Activated CD4-positive, alpha-beta T cell treated with anti-CD3 and anti-CD28 coated beads for 36 hours (primary cell): ENCODE results near the gene TTC39B. TPM values are rescaled to one million over a fixed set of nuclear protein-coding genes. Genes with fewer than 3 reads are reported as not detected.

Experiments
- ATAC-seq: fragments of 200-7000 bp; cut with Tn5 transposase; one replicate; pipeline ENCODE4 v1.10.0; 2021; ENCODE audit warnings: mild to moderate bottlenecking, moderate library complexity
- CTCF ChIA-PET: fragments of 350-600 bp; sonication (Branson Sonifier 250); formaldehyde crosslinking; loops from one replicate; lab custom pipeline; 2021; ENCODE audit warnings: antibody characterized with exemption; lab: Charles Lee
- POLR2A ChIA-PET: fragments of 350-600 bp; sonication (Branson Sonifier 250); formaldehyde crosslinking; loops from one replicate; lab custom pipeline; 2021; ENCODE audit warnings: antibody characterized with exemption, inconsistent platforms; lab: Charles Lee
- DNase-seq: peaks from one replicate; pipeline ENCODE4 v3.0.0-alpha.2; 2020
- H3K27ac Mint-ChIP-seq: one replicate; pipeline ENCODE4 v1.8.0; 2021; ENCODE audit warnings: mixed read lengths
- H3K27me3 Mint-ChIP-seq: one replicate; pipeline ENCODE4 v1.8.0; 2021; ENCODE audit warnings: mixed read lengths
- H3K36me3 Mint-ChIP-seq: one replicate; pipeline ENCODE4 v1.8.0; 2021; ENCODE audit warnings: low read depth, mixed read lengths
- H3K4me1 Mint-ChIP-seq: one replicate; pipeline ENCODE4 v1.8.0; 2021; ENCODE audit warnings: mixed read lengths
- H3K4me3 Mint-ChIP-seq: one replicate; pipeline ENCODE4 v1.8.0; 2021; ENCODE audit warnings: mild to moderate bottlenecking, moderate library complexity, mixed read lengths
- H3K9me3 Mint-ChIP-seq: one replicate; pipeline ENCODE4 v1.8.0; 2021; ENCODE audit warnings: low read depth, mixed read lengths
- intact Hi-C, 2 experiments: fragments of 100-400 bp; cut with DNase I in 1 of 2; cut with micrococcal nuclease in 1 of 2; formaldehyde crosslinking; loops; one replicate each; pipeline versions ENCODE4 v1.14.2 to v1.15.1; 2022 to 2024; cut with DNase I, micrococcal nuclease
- total RNA-seq, 2 experiments: library from RNA; stranded (reverse); gene quantifications; one replicate each; pipeline ENCODE4 v1.2.3, GENCODE V29; 2021

TTC39B gene
- total RNA-seq, 2 experiments from 2014 or later = 26.4 to 34.4 TPM

DNA sequence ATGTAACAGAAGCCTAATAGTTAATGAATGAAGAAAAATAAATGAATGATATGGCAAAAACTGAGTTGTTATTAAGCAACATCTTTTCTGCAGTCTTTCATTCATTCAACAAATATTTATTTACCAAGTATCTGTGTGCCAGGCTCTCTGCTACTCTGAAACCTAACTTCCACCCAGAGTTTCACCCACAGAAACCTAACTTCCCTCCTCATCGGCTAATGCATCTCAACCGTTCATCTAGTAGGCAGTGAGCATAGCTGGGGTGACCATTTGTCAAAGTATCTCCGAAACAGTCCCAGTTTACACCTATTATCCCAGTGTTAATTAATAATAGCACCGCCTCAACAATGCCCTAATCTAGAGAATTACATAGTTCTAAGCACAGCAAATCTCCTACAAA is 1.5 kb downstream of the TTC39B start:
- Mint-ChIP-seq H3K4me3 (peak overlapping the region; percentile 98), H3K27ac (peak overlapping the region; percentile 87), H3K27me3 (no peaks in the 10 kb centered on the region), H3K4me1 (peaks cover 59% of the 10 kb centered on the region), H3K9me3 (no peaks in the 10 kb centered on the region), H3K36me3 (peaks cover 20% of the 10 kb centered on the region)
- POLR2A ChIA-PET = no interaction called here
- DNase-seq = no peak
- CTCF ChIA-PET = interaction anchor here (2.5 kb wide), 1 partner anchor 11 kb away, joined by 11 read pairs; no protein-coding TSS in a partner anchor
- intact Hi-C loops = loop anchor here in 1 of 2 experiments (10.0 kb wide), 1 partner anchor 981 kb away; no protein-coding TSS in a partner anchor
- no peak for ATAC-seq

DNA sequence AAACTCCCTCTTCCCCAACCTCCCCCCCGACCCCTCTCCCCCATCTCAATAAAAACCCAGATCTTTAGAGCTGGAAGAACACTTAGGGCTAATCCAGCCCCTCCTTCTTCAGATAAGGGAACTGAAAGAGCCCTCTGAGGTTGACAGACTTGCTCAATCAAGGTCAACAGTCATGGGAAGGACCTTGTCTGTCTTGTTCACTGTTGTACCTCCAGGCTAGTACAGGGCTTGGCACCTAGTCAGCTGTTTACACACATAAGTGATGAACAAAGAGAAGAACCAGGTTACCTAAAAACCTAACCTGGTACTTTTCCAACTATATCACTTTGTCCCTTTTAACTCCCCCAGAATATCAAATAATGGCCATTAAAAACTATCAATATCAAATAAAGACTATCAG is 2.4 kb downstream of the TTC39B start:
- no peak for DNase-seq
- intact Hi-C loops = loop anchor here in 1 of 2 experiments (10.0 kb wide), 1 partner anchor 980 kb away; no protein-coding TSS in a partner anchor
- CTCF ChIA-PET = interaction anchor here (0.7 to 2.5 kb wide), 3 partner anchors 10 to 238 kb away, joined by 4 to 11 read pairs (median 5); no protein-coding TSS in a partner anchor
- POLR2A ChIA-PET = no interaction called here
- Mint-ChIP-seq H3K27me3 (no peaks in the 10 kb centered on the region), H3K4me3 (peak overlapping the region; percentile 98), H3K9me3 (no peaks in the 10 kb centered on the region), H3K4me1 (peaks cover 59% of the 10 kb centered on the region), H3K36me3 (peaks cover 20% of the 10 kb centered on the region), H3K27ac (peak overlapping the region; percentile 77)
- ATAC-seq = no peak

DNA sequence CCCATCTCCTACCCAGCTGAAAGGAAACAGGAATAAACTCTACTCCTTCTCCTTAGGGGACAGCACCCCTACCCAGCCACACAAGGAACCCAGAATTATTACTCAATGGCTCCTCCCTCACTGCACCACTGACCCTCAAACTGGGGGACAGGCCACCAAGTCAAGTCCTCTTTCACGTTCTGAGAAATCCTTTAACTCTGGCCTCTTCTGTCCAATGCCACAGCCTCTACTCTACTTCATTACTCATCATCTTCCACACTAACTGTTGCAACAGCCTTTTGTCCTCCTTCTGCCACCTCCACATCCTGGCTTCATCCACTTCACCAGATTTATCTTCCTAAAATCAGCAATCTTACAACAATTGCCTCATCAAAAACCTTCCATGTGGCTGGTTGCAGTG is 6.8 kb downstream of the TTC39B start:
- DNase-seq = no peak
- ChIA-PET POLR2A (interaction anchor here (0.6 to 1.3 kb wide), 2 partner anchors 10 to 113 kb away, joined by 3 to 7 read pairs; no protein-coding TSS in a partner anchor), CTCF (interaction anchor here (0.6 to 2.0 kb wide), 8 partner anchors 11 to 171 kb away, joined by 3 to 9 read pairs (median 3); no protein-coding TSS in a partner anchor)
- Mint-ChIP-seq H3K36me3 (peaks cover 38% of the 10 kb centered on the region), H3K4me3 (peak overlapping the region; percentile 65), H3K27me3 (no peaks in the 10 kb centered on the region), H3K4me1 (peaks cover 72% of the 10 kb centered on the region), H3K27ac (peak overlapping the region; percentile 94), H3K9me3 (peaks cover 12% of the 10 kb centered on the region)
- peak; percentile 2 for ATAC-seq
- intact Hi-C loops = loop anchor here in 1 of 2 experiments (10.0 kb wide), 1 partner anchor 975 kb away; no protein-coding TSS in a partner anchor

DNA sequence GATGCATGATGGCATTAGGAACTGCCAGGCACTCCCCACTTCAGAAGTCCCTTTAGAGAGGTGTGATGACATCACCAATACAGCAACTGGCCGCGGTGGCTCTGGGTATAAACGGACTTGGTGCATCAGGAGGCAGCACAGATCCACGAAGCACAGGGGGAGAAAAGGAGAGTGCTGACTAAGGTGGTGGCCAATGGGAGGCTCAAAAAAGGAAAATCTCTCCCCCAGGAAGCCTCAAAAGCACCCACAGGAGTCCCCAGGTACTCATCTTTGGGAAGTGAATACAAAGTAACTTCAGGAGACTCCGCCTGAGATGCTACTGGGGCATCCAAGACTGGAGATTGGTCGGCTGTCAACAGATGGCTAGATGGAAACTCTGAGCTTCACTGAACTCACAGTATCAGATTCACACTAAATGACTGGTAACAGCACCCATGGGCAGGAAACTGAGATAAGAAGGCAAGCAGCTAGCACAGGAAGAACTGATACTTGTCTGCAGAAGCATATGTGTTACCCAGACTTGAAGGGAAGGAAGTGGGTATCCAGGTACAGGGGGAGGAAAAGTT is 7.6 kb downstream of the TTC39B start:
- Mint-ChIP-seq H3K9me3 (peaks cover 12% of the 10 kb centered on the region), H3K27me3 (no peaks in the 10 kb centered on the region), H3K36me3 (peaks cover 34% of the 10 kb centered on the region), H3K27ac (peak overlapping the region; percentile 94), H3K4me3 (peak overlapping the region; percentile 65), H3K4me1 (peaks cover 72% of the 10 kb centered on the region)
- ATAC-seq (peak; percentile 84), DNase-seq (peak; percentile 80)
- intact Hi-C loops = loop anchor here (1.0 to 10.0 kb wide), 11 partner anchors 11 to 975 kb away; partner anchors contain the start of genes CCDC171 (in 2 of the 2), PSIP1 (in 2 of the 2) and SNAPC3 (in 2 of the 2)
- ChIA-PET POLR2A (interaction anchor here (0.6 to 1.3 kb wide), 2 partner anchors 11 to 113 kb away, joined by 3 to 7 read pairs; no protein-coding TSS in a partner anchor), CTCF (interaction anchor here (0.8 to 2.0 kb wide), 8 partner anchors 11 to 172 kb away, joined by 3 to 9 read pairs (median 3); no protein-coding TSS in a partner anchor)

DNA sequence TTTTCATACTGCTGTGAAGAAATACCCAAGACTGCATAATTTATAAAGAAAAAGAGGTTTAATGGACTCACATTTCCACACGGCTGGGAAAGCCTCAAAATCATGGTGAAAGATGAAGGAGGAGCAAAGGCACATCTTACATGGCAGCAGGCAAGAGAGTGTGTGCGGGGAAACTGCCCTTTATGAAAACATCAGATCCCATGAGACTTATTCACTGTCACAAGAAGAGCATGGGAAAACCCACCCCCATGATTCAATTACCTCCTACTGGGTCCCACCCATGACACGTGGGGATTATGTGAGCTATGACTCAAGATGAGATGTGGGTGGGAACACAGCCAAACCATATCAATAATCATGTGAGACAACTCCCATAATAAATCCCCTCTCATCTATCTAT is 8.7 kb downstream of the TTC39B start:
- intact Hi-C loops = loop anchor here (2.0 to 10.0 kb wide), 8 partner anchors 71 to 974 kb away; partner anchors contain the start of genes CCDC171 (in 2 of the 2) and PSIP1 (in 2 of the 2)
- Mint-ChIP-seq H3K36me3 (peaks cover 33% of the 10 kb centered on the region), H3K27ac (peak overlapping the region; percentile 94), H3K9me3 (peaks cover 12% of the 10 kb centered on the region), H3K4me1 (peaks cover 78% of the 10 kb centered on the region), H3K27me3 (no peaks in the 10 kb centered on the region), H3K4me3 (peak overlapping the region; percentile 65)
- ATAC-seq = no peak
- ChIA-PET POLR2A (no interaction called here), CTCF (interaction anchor here (0.6 to 0.7 kb wide), 2 partner anchors 55 to 134 kb away, joined by 3 read pairs; no protein-coding TSS in a partner anchor)
- DNase-seq = no peak

DNA sequence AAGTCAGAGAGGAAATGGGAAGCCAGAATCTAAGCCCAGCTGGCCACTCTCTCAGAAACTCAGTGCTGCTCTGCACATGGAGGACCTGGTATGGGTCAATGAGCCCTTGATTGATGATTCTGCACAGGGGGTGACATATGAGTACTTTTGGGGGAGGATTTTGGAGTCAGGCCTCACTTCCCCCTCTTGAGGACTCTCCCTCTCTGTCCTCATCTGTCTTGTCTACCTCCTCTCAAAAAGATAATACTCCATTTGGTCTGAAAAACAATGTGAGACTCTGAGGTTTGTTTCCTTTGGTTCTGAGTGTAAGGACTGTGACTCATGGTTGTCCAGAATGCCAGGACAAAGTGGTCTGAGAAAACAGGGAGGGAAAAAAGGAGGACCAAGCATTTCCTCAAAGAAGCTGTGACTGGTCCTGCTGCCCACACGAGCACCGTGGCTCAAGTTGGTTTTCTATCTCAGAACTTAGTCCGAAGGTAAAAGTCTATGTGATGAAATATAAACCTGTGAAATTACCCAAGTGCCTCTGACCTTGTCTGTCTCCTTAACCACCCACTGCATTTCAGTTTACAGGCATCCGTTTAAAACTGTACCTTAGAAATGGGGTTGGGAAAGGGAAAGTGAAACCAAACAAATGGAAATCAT is 11.1 kb downstream of the TTC39B start:
- ATAC-seq (peak; percentile 24), DNase-seq (peak; percentile 41)
- peak overlapping the region; percentile 64 for H3K4me3 Mint-ChIP-seq
- H3K27me3 Mint-ChIP-seq = no peaks in the 10 kb centered on the region
- ChIA-PET POLR2A (interaction anchor here (0.7 to 1.0 kb wide), 2 partner anchors 11 to 90 kb away, joined by 3 to 5 read pairs; partner anchors contain the start of gene TTC39B), CTCF (interaction anchor here (1.1 to 2.9 kb wide), 4 partner anchors 9 to 18 kb away, joined by 3 to 13 read pairs (median 8); no protein-coding TSS in a partner anchor)
- peaks cover 43% of the 10 kb centered on the region for H3K36me3 Mint-ChIP-seq
- peak overlapping the region; percentile 94 for H3K27ac Mint-ChIP-seq
- H3K4me1 Mint-ChIP-seq = peaks cover 83% of the 10 kb centered on the region
- intact Hi-C loops = loop anchor here (1.0 to 10.0 kb wide), 8 partner anchors 10 to 971 kb away; partner anchors contain the start of genes CCDC171 (in 1 of the 2) and PSIP1 (in 1 of the 2)
- peaks cover 19% of the 10 kb centered on the region for H3K9me3 Mint-ChIP-seq

DNA sequence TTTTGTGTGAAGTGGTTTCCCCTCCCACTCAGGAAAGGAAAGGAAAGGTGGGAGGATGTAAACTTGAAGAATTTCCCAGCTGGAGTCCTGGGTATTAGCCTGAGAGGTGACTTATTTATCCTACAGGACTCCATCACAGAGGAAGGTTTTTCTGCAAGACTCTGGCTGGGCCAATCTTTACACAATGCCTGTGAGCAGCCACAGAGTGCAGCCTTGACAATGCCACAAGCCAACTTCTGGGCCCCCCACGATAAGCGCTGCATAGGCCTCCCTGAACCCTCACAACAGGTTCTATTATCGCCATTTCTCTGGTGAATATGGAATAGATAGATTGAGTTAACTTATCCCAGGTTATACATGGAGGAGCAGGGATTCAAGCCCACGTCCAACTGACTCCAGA is 12.4 kb downstream of the TTC39B start:
- ChIA-PET CTCF (interaction anchor here (0.9 to 2.9 kb wide), 5 partner anchors 10 to 62 kb away, joined by 3 to 13 read pairs (median 5); no protein-coding TSS in a partner anchor), POLR2A (no interaction called here)
- H3K27ac Mint-ChIP-seq = peak overlapping the region; percentile 94
- H3K36me3 Mint-ChIP-seq = peaks cover 49% of the 10 kb centered on the region
- DNase-seq (no peak), ATAC-seq (no peak)
- peaks cover 79% of the 10 kb centered on the region for H3K4me1 Mint-ChIP-seq
- peaks cover 22% of the 10 kb centered on the region for H3K9me3 Mint-ChIP-seq
- peak overlapping the region; percentile 39 for H3K4me3 Mint-ChIP-seq
- no peaks in the 10 kb centered on the region for H3K27me3 Mint-ChIP-seq
- intact Hi-C loops = loop anchor here in 1 of 2 experiments (2.0 to 10.0 kb wide), 7 partner anchors 16 to 970 kb away; partner anchors contain the start of genes CCDC171 and PSIP1

DNA sequence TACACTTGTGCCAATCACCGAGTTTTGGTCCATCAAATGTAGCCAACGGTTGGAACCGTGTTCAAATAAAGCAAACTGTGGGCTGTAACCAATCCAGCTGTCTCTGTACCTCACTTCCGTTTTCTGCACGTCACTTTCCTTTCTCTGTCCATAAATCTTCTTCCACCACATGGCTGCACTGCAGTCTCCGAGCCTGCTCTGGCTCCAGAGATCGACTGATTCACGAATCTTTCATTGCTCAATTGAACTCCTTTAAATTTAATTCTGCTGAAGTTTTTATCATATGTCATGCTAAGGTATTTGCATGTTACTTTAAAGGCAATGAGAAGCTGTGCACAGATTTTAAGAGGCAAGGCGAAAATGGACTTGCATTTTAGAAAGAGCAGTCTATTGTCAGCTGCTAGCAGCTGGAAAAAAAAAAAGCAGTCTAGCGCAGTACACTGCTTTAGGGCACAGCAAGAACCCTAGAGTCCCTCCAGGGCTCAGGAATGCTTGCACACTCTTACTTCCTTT is 13.2 kb downstream of the TTC39B start:
- ATAC-seq (peak; percentile 26), DNase-seq (peak; percentile 52)
- Mint-ChIP-seq H3K27ac (peak overlapping the region; percentile 94), H3K4me3 (peak overlapping the region; percentile 39), H3K27me3 (no peaks in the 10 kb centered on the region), H3K36me3 (peaks cover 45% of the 10 kb centered on the region), H3K4me1 (peaks cover 72% of the 10 kb centered on the region), H3K9me3 (peaks cover 19% of the 10 kb centered on the region)
- intact Hi-C loops = loop anchor here (2.0 to 10.0 kb wide), 3 partner anchors 13 to 969 kb away; partner anchors contain the start of gene TTC39B (in 1 of the 2)
- ChIA-PET CTCF (interaction anchor here (0.9 to 2.9 kb wide), 5 partner anchors 11 to 62 kb away, joined by 3 to 13 read pairs (median 5); no protein-coding TSS in a partner anchor), POLR2A (no interaction called here)

DNA sequence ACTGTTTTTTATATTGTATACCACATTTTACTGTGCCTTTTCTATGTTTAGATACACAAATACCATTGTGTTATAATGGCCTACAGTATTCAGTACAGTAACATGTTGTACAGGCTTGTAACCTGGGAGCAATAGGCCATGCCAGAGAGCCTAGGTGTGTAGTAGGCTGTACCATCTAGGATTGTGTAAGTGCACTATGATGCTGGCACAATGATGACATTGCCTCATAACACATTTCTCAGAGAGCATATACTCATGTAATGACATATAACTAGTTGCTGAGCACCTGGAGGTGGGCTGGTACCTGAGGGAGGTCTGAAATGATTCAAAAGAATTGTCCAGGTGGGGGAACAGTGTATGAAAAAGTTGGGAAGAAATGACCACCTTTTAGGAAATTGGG is 13.9 kb downstream of the TTC39B start:
- peaks cover 38% of the 10 kb centered on the region for H3K36me3 Mint-ChIP-seq
- H3K4me1 Mint-ChIP-seq = peaks cover 68% of the 10 kb centered on the region
- peak overlapping the region; percentile 39 for H3K4me3 Mint-ChIP-seq
- ChIA-PET CTCF (interaction anchor here (1.0 to 2.9 kb wide), 3 partner anchors 12 to 17 kb away, joined by 3 to 13 read pairs (median 11); no protein-coding TSS in a partner anchor), POLR2A (no interaction called here)
- ATAC-seq = peak; percentile 10
- peaks cover 14% of the 10 kb centered on the region for H3K9me3 Mint-ChIP-seq
- DNase-seq = no peak
- H3K27me3 Mint-ChIP-seq = no peaks in the 10 kb centered on the region
- intact Hi-C loops = loop anchor here (2.0 to 10.0 kb wide), 3 partner anchors 14 to 968 kb away; partner anchors contain the start of gene TTC39B (in 1 of the 2)
- peak overlapping the region; percentile 94 for H3K27ac Mint-ChIP-seq

DNA sequence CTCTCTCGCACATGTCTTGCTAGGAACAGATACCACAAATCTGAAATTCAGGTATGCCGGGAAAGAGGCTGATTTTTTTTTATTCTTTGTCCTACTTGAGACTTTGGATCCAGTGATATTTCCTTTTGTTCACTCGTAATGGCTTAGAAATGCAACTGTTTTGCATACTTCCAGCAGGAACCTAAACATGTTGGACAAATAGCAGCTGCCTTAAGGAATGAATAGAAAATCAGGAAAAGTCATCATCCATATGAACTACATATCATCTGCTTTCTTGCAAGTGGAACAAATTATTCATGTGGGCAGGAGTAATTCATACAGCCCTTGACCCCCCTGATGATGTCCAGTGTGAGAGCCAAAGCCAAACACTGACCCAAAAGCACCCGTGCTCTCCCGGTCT is 17.4 kb downstream of the TTC39B start:
- no peak for ATAC-seq
- no peaks in the 10 kb centered on the region for H3K27me3 Mint-ChIP-seq
- ChIA-PET POLR2A (no interaction called here), CTCF (no interaction called here)
- H3K36me3 Mint-ChIP-seq = peaks cover 28% of the 10 kb centered on the region
- H3K4me3 Mint-ChIP-seq = no peak overlapping the region
- no peak overlapping the region for H3K27ac Mint-ChIP-seq
- peaks cover 10% of the 10 kb centered on the region for H3K9me3 Mint-ChIP-seq
- no peak for DNase-seq
- intact Hi-C loops = loop anchor here in 1 of 2 experiments (10.0 kb wide), 1 partner anchor 965 kb away; no protein-coding TSS in a partner anchor
- H3K4me1 Mint-ChIP-seq = peaks cover 50% of the 10 kb centered on the region
